A549 (cell line): ENCODE measurements around the gene FHIT.
"Not testable (repeated sequence)": the region's sequence is repeated elsewhere in the genome, so short reads cannot be mapped to it uniquely, and the experiment has no call there.

Experiments
- CTCF ChIP-seq: fragments of >200 bp; sonication (Bioruptor Twin); formaldehyde crosslinking; IDR thresholded peaks from 3 replicates; pipeline ENCODE4 v1.5.1; 2016
- EHMT2 ChIP-seq: fragments of 200-600 bp; sonication (generic); IDR thresholded peaks from 2 replicates; pipeline ENCODE4 v1.6.1; 2016; ENCODE audit warnings: antibody characterized with exemption, low read depth, mild to moderate bottlenecking, moderate library complexity
- POLR2AphosphoS2 ChIP-seq: conservative IDR thresholded peaks from 2 replicates; pipeline ENCODE4 v1.6.1; 2012; ENCODE audit warnings: low read length, improper control_type of control experiment, inconsistent platforms
- REST ChIP-seq: fragments of 200-600 bp; sonication (generic); IDR thresholded peaks from 2 replicates; pipeline ENCODE4 v1.6.1; 2016; ENCODE audit warnings: antibody characterized with exemption, mild to moderate bottlenecking, moderate library complexity

- TF ChIP-seq POLR2AphosphoS2, CTCF, REST, EHMT2: not testable (repeated sequence)
Observed at GRCh38 chr3:61066222-61066621, 185.0 kb downstream of the FHIT start.
